Activated gamma-delta T cell (primary cell): Measurements from ENCODE around the gene SLFN13.
"Not testable (repeated sequence)": the region's sequence is repeated elsewhere in the genome, so short reads cannot be mapped to it uniquely, and the experiment has no call there.

Source experiments
- DNase-seq: peaks from one replicate; lab custom pipeline; 2025; lab: John Stamatoyannopoulos, UW

SLFN13 gene

GRCh38 chr17:35432176-35433074 is 16.1 kb downstream of the SLFN13 start, which contains the start of gene SLFN12:
Gene SLFN12, minus strand, starts transcription at chr17:35432500. Its CDS starts 9,472 bp downstream, at chr17:35423028.
- no peak for DNase-seq

- DNase-seq: no peak
Measured at GRCh38 chr17:35429702-35430101, 18.9 kb downstream of the SLFN13 start.

- no peak for DNase-seq
Measured at GRCh38 chr17:35428229-35428628, 20.3 kb downstream of the SLFN13 start.

- no peak for DNase-seq
Measured at GRCh38 chr17:35423761-35424160, 24.8 kb downstream of the SLFN13 start.

GRCh38 chr17:35421069-35421468 is 27.5 kb downstream of the SLFN13 start:
- DNase-seq: not testable (repeated sequence)

- DNase-seq: no peak
Measured at GRCh38 chr17:35416659-35417058, 31.9 kb downstream of the SLFN13 start.

GRCh38 chr17:35414707-35415106 is 33.9 kb downstream of the SLFN13 start:
- not testable (repeated sequence) for DNase-seq

GRCh38 chr17:35414247-35414646 is 34.3 kb downstream of the SLFN13 start:
- DNase-seq: no peak

- no peak for DNase-seq
Measured at GRCh38 chr17:35407531-35407930, 41.0 kb downstream of the SLFN13 start.

- no peak for DNase-seq
Measured at GRCh38 chr17:35406568-35406967, 42.0 kb downstream of the SLFN13 start.

GRCh38 chr17:35404360-35404759 is 44.2 kb downstream of the SLFN13 start:
- no peak for DNase-seq

- not testable (repeated sequence) for DNase-seq
Measured at GRCh38 chr17:35393783-35394182, 54.8 kb downstream of the SLFN13 start.

- DNase-seq: no peak
Measured at GRCh38 chr17:35390663-35391062, 57.9 kb downstream of the SLFN13 start.

GRCh38 chr17:35390156-35390555 is 58.4 kb downstream of the SLFN13 start:
- no peak for DNase-seq

- DNase-seq: no peak
Measured at GRCh38 chr17:35387496-35387895, 61.1 kb downstream of the SLFN13 start.
